Stimulated activated CD4-positive, alpha-beta T cell treated with anti-CD3 and anti-CD28 coated beads, Interleukin-1b, Interleukin-23, amount 100 ng/mL, for 4 hours (primary cell): Measurements from ENCODE around the gene TBC1D10A.

Experiments used
- DNase-seq, 2 donors: peaks; one replicate each; pipeline ENCODE4 v3.0.0-alpha.2; 2020; ENCODE audit warnings: low read depth in 2 of 2

Gene TBC1D10A

DNA sequence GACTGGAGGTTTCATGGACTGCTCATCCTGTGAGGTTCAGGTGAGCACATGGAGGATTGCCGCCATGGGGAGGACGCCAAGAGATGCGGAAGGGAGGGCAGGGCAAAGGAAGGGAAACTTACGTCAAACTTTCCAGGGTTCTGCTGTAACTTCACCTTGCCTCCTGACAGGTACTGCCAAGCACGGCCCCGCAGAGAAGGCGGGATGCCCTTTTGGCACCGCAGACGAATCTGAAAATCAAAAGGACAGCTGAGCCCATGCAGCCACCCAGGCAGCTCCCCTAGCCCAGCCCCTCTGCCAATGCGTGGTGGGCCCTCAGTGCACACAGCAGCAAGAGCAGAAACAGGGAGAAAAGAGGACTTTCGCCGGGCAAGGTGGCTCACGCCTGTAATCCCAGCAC, 27.4 kb downstream of the TBC1D10A start:
- no peak for DNase-seq

DNA sequence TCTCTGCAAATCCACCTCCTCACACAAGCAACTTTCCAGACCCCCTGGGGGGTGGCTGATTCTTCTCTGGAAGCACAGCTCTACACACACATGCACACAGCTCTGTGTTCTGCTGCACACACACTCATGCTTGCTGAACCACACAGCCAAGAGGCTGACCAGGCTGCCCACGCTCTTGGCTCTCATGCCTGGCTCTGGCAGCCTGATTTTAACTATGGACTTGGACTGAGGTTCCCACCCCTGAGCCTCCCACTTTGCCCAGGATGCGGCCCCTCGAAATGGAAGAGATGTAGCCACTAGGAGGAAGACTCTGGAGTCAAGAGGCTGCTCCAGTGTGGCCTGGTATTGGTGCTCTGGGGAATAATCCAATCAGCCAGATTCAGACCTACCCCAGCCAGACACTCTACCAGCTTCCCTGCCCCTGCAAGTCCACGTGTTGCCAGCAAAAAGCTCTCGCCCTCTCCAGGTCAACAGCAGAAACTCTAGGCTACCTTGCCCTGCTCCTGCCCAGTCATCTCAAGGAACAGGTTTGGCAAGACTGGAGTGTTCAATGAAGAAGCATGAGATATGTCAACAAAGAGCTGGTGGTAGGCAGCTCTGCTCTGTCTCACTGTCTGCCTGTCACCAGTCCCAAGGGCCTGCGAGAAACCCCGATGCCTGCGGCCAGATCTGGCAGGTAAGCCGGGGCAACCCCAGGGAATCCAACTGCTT, 28.6 kb downstream of the TBC1D10A start:
- DNase-seq: no peak

DNA sequence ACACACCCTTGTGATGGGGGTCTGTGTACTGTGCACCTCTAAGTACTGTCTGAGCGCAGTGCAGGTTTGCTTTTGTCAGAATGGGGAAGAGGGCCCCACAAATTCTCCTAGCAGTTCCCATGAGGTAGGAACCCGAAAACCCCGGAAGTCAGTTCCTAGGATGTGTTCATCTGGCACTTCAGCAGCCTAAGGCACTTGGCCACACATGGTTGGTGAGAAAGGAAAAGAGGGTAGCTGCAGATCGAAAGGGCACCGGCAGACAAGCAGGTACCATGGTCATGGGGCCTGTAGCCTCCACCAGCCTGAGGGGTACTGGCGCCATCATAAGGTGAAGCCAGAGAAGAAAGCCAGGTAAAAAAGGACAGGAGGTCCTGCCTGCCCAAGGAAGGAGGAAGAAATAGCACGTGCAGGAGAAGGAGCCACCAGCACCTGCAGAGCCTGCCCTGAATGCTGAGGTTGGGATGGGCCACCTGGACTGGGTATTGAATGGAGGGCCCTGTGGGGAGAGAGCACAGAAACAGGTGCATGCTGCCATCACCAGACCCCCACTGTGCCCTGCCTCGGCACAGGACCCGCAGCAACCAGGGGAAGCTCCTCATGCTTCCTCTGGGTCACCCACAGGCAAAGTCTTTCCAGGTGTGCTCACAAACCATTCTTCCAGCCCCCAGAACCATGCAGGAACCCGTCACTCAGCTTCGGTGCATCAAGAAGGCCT, 29.3 kb downstream of the TBC1D10A start:
- no peak for DNase-seq

DNA sequence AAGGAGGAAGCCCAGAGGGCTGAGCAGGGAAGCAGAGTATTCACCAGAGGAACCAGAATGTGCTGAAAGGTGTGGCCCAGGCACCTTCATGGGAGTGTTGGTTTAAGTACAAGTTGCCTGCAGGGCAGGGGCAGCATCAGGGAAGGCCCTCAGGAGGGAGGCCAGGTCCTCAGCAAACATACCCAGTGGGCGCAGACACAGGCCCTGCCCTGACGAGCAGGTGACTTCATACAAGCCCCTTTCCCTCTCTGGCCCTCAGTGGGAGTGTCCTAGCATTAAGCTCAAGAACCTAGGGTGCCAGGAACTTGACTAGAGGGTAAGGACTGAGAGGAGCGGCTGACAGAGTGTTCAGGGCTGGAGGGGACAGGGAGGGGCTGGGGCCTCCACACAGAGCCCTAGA, 29.9 kb downstream of the TBC1D10A start:
- DNase-seq: no peak

DNA sequence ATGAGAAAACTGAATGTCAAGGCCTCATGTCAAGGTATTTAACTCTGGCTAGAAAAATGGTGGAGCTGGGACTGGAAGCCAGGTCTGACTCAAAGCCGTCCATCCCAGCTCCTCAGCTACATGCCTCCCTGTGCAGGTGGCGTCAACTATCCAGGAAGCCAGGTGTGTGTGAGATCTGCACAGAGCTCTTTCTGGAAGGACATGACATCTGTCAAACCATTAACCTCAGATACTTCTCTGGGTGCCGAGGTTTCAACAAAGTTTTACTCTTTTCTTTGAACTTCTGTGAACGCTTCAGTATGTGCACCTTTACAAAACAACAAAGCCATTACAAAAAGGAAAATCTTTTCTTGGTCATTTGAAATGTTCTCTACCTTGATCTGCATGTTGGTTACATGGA, 30.4 kb downstream of the TBC1D10A start:
- DNase-seq: no peak

DNA sequence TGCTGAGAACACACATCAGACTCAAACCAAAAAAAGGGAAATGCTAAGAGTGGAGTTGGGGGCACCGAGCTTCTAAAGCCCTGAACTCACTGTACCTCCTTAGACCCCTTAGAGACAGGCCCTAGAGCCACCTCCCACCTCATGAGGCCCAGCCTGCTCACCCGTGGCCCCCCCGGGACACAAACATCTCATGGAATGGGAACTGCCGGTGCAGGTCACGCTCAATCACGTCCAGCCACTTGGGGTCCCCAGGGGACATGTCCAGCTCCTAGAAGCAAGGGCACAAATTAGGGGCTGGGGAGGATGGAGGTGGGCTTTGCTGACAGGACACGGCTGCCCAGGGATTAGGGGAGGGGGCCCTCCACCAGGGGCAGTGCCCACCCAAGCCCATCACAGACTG, 31.2 kb downstream of the TBC1D10A start:
- DNase-seq: no peak

DNA sequence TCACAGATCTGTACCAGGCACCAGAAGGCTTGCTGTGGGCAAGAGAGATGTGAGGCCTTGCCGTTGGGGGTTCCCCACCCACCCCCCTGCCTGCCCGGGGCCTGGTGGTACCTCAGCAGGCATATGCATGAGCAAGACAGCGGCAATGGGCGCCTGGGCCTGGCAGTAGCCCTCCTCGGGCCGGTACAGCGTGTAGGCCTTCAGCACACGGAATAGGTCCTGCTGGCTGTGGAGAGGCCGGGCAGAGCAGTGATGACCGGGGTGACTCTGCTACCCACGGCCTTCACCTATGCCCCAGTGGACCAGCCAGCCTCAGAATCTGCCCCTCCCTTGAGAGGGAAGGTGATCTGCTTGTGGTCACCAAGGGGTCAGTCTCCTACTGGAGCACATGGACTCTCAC, 31.9 kb downstream of the TBC1D10A start:
- no peak for DNase-seq

DNA sequence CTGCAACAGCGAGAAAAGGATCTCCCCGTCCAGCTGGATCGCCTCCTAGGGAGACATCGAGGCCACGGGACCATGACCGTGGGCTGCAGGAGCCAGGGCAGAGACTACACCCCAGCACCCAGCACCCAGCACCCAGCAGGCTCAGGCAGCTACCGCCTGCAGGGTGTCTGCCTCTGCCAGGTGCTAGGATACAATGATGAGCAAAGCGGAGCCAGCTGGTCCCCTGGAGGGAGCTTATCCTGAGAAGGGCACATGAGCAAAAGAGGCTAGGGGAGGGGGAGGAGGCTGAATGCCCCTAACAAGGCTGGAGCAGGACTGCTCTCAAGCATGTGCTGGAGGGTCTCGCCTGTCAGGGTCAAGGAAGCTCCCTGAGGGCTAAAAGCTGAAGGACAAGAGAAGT, 32.7 kb downstream of the TBC1D10A start:
- DNase-seq: no peak

DNA sequence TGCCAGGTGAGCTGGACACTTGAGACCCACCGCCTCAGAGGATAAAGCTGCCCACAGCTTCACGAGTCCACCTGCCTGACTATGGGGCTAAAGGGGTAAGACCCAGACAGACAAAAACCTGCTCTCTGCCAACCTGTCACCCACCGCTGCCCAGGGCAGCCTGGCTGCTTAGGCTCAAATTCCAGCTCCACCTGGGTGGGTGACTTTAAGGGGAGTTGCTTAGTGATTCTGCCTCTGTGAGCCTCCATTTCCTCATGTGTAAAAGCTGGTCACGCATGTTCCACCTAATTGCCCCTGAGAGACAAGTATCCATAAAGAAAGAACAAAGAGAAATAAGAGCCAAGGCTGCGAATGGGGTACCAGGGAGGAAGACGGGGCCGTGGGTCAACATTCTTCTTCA, 33.7 kb downstream of the TBC1D10A start:
- DNase-seq: no peak

DNA sequence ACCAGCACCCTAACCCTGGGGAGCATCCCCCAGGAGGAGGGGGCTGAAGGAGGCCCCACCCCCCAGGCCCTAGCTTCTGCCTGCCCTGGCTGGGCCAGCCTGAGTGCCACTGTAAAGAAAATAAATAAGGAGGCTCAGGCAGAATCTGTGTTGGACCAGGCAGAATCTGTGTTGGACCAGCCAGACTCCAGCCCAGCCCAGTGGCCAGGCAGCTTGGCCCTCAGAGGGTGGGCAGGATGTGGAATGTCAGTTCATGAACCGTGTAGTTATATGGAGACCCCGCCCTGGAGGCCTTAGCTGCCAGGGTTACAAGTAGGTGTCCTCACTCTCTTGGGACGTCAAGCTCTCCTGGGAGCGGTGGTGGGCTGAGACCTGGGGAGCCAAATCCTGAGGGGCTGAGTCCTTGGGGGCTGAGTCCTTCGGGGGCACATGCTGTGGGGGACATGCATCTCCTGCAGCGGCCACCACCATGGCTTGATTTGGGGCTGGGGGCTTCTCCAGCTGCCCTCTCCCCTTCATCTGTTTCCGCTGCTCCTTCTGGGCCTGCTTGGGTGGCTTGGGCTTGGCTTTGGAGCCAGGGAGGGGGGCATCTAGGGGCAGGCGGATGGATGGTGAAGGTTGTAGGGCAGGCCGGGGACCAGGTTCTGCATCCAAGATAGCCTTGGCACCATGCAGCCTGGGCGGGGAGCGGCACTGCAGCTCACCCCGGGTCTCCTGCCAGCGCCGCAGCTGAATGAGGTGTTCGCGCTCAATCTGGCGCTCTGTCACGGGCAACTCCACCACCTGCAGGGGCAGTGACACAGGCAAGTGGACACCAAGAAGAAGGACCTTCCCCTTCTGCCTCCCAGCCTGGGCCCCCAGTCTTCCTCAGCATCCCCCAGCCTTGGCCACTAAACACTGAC, 34.4 kb downstream of the TBC1D10A start:
- DNase-seq: no peak

DNA sequence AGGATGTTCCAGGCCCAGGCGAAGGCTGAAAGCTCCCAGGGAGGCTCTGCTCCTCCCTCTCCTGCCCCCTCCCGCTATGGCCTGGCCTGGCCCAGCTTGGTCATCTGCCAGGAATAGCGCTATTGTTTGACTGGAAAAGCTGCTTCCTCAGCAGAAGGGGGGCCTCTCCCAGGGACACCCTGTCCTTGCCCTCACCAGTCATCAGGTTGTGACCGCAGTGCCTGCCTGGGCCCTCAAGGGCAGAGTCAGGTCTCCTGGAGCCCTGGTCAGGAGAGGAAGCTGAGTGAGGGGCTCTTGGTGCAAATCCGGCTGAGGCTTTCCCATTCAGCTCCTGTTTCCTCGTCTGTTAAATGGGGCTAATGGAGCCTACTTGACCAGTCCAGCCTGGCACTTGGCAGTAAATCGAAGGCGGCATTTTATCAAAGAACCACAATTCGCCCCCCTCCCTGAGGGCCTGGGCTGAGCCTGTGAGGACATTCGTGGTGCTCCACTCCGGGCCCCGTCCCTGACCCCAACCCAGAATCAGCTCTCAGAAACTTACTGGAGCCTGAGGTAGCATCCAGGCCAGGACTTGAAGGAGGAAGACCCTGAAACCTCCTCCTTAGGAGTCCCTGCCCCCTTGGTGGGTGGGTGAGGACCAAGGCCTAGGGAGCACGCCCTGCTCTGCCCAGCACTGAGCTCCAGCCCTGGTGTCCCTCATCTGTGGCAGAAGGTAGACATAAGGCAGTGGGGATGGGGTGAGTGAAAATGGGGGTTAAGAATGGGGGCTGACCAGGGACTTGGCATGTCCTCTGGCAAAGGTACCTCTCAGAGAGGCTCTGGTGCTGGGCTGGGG, 35.5 kb downstream of the TBC1D10A start:
- no peak for DNase-seq

DNA sequence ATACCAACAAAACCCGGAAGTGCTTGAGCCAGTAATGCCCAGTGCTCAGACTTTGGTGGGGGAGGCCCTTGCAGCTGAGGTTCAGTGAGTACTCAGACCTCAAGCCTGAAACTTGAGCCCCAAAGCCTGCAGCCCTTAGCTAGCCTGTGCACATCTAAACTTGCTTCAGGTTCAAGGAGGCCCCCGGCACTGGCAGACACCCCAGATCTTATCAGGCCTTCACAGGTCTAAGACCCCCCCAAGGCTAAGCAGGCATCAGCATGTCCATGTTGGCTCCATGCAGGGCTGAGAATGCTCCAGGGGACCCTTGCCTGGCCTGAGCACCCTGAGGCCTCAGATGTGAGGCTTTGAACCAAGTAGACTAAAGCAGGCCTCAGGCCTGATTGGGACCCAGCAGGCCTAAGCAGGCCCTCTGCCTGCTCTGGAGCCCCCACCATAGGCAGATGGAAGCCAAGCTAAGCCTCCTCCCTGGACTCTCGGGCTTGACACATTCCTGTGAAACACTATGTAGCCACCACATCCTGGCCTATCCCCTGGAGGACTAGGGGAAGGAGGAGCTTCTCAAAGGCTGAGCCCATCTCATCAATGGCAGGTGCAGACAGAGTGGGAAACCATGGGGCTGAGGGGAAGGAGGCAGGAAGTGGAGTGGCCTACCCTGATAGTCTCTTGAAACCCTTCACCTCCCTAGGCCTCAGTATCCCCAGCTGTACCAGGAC, 36.2 kb downstream of the TBC1D10A start:
- no peak for DNase-seq

DNA sequence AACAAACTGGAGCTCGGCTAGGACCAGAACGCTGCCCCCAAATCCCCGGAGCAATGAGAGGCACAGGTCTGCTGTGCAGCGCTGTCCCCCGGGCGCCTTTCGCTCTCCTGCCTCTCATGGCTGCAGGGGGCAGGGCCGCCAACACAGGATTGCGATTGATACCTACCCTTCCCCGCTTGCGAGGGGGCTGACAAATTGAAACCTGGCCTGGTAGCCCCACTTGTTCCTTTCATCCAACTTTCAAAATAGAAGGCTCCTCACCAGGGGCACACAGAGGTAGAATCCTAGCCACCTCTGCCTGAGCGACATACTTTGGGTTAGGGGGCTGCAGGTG, 36.8 kb downstream of the TBC1D10A start:
- no peak for DNase-seq

DNA sequence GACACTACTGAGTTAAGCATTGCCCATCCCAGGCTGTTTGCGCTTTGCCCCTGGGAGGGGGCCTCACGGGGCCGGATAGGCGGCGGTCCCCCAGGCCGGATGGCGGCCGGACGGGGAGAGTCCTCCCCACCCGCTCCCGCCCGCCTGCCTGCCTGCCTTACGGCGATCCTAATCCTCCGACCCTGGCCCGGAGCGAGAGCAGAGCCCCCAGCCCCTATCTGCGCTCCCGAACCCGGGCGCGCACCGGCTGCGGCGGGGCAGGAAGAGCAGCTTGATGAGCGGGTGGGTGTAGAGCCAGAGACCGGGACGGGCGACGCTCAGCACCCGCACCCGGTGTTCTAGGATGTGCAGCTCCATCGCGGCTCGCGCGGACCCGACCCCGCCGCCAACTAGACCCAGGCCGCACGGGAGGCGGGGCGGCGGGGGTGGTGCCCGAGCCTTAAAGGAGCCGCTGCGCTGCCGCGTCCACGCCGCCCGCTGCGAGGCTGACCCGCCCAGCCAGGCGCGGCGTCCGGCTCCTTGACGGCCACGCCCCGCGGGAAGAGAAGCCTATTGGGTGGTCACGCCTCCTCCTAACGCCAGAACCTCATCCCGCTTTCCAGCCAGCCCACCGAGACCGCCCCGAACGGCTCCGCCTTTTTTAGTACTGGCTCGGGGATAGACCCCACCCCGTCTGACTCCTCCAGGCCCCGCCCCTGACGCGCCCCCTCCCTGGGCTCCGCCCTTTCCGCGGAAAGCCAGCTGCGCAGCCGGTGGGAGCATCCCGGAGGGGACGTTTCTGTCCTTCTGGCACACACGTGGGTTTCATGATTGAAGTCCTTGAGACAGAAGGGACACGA, 37.4 kb downstream of the TBC1D10A start, which contains the start of gene CASTOR1:
Gene CASTOR1, minus strand, starts transcription at position 365 of the 839 bp plus-strand sequence. Its CDS starts 8 bp downstream, at position 357.
- DNase-seq: peak; percentile 79 to 90

DNA sequence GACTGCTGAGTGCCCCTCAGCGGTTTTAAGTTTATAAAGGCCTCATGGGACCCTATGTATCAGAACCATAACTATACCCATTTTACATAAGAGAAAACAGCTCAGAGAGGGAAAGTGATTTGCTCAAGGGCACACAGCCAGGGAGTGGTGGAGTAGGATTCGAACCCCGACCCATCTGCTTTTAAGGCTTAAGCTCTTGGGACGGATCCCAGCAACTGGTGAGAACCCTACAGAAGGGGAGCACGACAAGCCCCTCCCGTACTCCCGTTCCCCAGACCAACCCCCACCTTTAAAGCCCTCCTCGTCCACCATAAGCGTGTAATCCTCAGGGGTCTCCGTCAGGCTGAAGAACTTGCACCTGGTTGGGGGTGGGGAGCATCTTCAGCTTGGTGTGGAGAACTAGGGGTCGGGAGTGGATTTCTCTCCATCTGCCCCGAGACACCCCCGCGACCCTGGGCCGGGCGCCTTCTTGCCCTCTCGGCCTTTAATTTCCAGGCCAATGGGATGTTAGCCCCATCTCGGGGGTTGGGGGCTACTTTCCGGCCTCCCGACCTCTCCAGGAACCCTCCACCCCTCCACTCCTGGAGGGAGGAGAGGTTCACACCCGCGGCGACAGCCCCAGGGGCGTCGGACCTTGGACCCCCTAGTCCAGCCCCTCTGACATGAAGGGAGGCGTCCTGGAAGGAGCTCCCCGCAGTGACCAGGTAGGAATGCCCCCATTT, 38.2 kb downstream of the TBC1D10A start:
- DNase-seq: no peak

DNA sequence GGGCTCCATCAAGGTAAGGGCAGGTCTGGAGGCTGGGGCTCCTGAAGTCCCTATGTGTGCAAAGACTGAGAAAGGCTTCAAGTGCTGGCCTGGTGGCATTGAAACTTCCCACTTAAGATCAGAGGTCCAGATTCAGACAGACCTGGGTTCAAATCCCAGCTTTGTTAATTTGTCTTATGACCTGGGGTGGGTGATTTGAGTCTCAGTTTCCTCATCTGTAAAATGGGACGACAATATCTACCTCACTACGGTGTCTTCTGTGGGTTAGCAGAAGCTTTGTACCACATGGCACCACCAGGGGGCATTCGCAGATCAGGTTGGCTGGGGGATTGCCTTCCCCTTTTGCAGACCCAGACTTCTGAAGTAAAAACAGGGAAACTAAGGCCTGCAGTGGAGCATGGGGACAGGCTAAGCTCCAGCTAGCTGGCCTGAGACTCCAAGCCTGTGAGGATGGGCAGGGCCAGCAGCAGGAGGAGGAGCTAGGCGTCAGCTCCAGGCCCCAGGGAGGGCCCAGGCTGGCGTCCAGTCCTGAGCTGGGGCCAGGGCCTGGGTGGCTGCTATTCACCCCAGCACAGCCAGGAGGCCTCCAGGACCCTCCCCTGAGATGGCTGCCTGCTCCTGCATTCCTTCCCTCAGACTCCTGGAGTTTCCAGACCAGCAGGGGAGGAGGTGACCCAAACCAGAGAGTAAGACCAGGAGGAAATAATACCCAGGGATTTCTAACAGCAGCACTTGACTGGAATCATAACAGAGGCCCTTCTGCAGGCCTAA, 38.9 kb downstream of the TBC1D10A start:
- DNase-seq: peak; percentile 85 to 86

DNA sequence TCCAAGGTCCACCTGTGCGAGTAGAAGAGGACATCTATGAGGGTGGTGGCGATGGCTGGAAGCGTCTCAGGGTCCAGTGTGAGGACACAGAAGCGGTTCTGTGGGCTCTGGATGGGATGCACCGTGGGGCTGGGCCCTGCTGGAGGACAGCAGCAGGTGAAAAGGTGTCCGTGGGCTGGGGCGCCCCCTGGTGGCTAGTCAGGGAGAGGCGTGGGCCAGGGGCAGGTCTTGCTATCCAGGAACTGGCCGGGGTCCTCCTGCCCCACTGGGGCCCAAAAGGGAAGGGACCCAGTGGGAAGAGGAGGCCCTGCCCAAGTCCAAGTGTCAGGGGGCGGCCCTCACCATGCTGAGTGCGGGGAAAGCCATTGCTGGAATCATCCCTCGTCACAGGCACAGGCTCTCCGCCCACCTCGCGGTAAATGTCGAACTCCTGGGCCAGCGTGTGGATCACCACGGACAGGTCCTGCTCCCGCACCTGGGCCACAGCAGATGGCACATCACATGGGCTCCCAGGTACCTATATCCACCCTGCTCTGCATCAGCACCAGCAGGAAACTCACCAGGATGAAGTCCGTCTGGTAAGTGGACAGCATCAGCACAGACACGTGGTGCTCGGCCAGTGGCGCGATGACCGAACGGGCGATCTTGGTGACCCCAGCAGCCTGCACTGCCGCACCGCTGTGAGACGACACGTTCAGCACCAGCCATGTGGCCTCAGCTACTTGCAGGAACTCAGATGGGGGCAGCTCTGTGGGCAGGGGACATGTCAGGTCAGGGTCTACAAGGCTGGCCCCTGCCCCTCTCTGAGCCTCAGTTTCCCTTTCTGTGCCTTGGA, 39.7 kb downstream of the TBC1D10A start:
- DNase-seq: peak; percentile 86 to 89

DNA sequence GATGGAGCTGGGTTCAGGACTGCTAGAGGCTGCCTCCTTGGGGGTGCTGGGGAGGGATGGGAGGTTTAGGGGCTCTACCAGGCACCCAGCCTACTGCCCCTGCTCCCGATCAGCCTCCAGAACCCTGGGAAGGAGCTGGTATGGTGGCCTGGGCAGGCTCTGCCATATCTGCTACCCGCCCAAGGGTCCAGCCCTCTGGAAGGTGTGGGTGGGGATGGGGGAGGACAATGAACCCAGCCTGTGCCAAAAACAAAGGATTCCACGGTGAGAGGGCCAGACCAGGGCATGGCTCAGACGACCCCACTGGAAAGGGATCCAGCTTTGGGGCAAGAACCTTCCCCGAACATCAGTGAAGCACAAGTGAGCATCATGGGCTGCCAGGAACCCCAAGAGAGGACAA, 40.4 kb downstream of the TBC1D10A start:
- DNase-seq: no peak
